SK-N-SH (cell line): Measurements from ENCODE around the gene KIAA1191. TPM values are rescaled to one million over a fixed set of nuclear protein-coding genes. Genes with fewer than 3 reads are reported as not detected.

ENCODE experiments used
- CTCF ChIA-PET: fragments of 300-600, 350-600 bp; formaldehyde crosslinking; extraction: SDS; loops from one replicate; lab custom pipeline; 2021; lab: Yijun Ruan, JAX
- POLR2A ChIA-PET: fragments of 350-600 bp; sonication (Branson Sonifier 250); formaldehyde crosslinking; extraction: SDS; loops from one replicate; lab custom pipeline; 2020; ENCODE audit warnings: antibody characterized with exemption, inconsistent platforms; lab: Yijun Ruan, JAX
- DNase-seq: peaks from one replicate; pipeline ENCODE4 v3.0.0; 2012
- H2AFZ ChIP-seq: fragments of 200-600 bp; sonication (generic); 2 replicates; pipeline ENCODE4 v1.8.1; 2016; ENCODE audit warnings: antibody characterized with exemption, mild to moderate bottlenecking, low read depth
- H3F3A ChIP-seq: fragments of 200-600 bp; sonication (generic); replicated peaks from 2 replicates; pipeline ENCODE3; 2016; ENCODE audit warnings: antibody characterized with exemption, mild to moderate bottlenecking; ENCODE audit not compliant: insufficient read depth
- H3K27ac ChIP-seq, 2 experiments: fragments of 200-500 bp in 1 of 2; fragments of 200-600 bp in 1 of 2; sonication (Bioruptor generic) in 1 of 2; sonication (generic), shearing (Covaris generic) in 1 of 2; 2 replicates each; pipeline versions ENCODE4 v1.5.1 to v1.6.1; 2014 to 2016; ENCODE audit warnings: low read depth in 2 of 2, inconsistent platforms in 1 of 2, low read length in 1 of 2, mild to moderate bottlenecking in 1 of 2, mixed read lengths in 1 of 2
- H3K27me3 ChIP-seq: fragments of 200-600 bp; sonication (generic), shearing (Covaris generic); 2 replicates; pipeline ENCODE4 v1.6.1; 2016; ENCODE audit warnings: mixed run types; ENCODE audit not compliant: insufficient read depth
- H3K36me3 ChIP-seq, 2 experiments: fragments of 200-500 bp in 1 of 2; fragments of 200-600 bp in 1 of 2; sonication (Bioruptor generic) in 1 of 2; sonication (generic) in 1 of 2; replicated peaks in 1 of 2; 2 replicates each; pipeline versions ENCODE3 to v1.5.1; 2014 to 2016; ENCODE audit warnings: low read length in 1 of 2, mild to moderate bottlenecking in 1 of 2; ENCODE audit not compliant: insufficient read depth in 2 of 2, control insufficient read depth in 1 of 2
- H3K4me1 ChIP-seq, 2 experiments: fragments of 200-500 bp in 1 of 2; fragments of 200-600 bp in 1 of 2; sonication (Bioruptor generic) in 1 of 2; sonication (generic), shearing (Covaris generic) in 1 of 2; 2 replicates each; pipeline versions ENCODE4 v1.5.1 to v1.6.1; 2014 to 2016; ENCODE audit warnings: low read depth in 1 of 2, low read length in 1 of 2, mixed run types in 1 of 2; ENCODE audit not compliant: insufficient read depth in 2 of 2, control insufficient read depth in 1 of 2
- H3K4me2 ChIP-seq: fragments of 200-600 bp; sonication (generic), shearing (Covaris generic); 2 replicates; pipeline ENCODE4 v1.6.1; 2017; ENCODE audit warnings: mixed run types
- H3K4me3 ChIP-seq, 2 experiments: fragments of 200-500 bp in 1 of 2; fragments of 200-600 bp in 1 of 2; sonication (Bioruptor generic) in 1 of 2; sonication (generic), shearing (Covaris generic) in 1 of 2; 2 replicates each; pipeline versions ENCODE4 v1.5.1 to v1.8.1; 2014 to 2016; ENCODE audit warnings: low read depth in 2 of 2, inconsistent platforms in 1 of 2, low read length in 1 of 2, mild to moderate bottlenecking in 1 of 2, mixed read lengths in 1 of 2, moderate library complexity in 1 of 2
- H3K79me2 ChIP-seq: fragments of 200-600 bp; sonication (generic); 2 replicates; pipeline ENCODE4 v1.8.1; 2017; ENCODE audit warnings: mild to moderate bottlenecking; ENCODE audit not compliant: insufficient read depth
- H3K9ac ChIP-seq: fragments of 200-600 bp; sonication (generic); 2 replicates; pipeline ENCODE4 v1.6.1; 2017; ENCODE audit warnings: mixed run types
- H3K9me2 ChIP-seq: fragments of 200-600 bp; sonication (generic); 2 replicates; pipeline ENCODE4 v1.6.1; 2017; ENCODE audit warnings: mixed run types
- H3K9me3 ChIP-seq: fragments of 200-600 bp; sonication (generic); 2 replicates; pipeline ENCODE4 v1.6.1; 2017; ENCODE audit warnings: mixed run types, mild to moderate bottlenecking, moderate library complexity
- H4K20me1 ChIP-seq: fragments of 200-600 bp; sonication (generic); 2 replicates; pipeline ENCODE4 v1.6.1; 2017; ENCODE audit warnings: mild to moderate bottlenecking, mixed run types; ENCODE audit not compliant: insufficient read depth
- CHD2 ChIP-seq: fragments of 150-350 bp; IDR thresholded peaks from 2 replicates; pipeline ENCODE4 v1.6.1; 2018; ENCODE audit warnings: low read length; ENCODE audit not compliant: partially characterized antibody
- ELF1 ChIP-seq: IDR thresholded peaks from 2 replicates; pipeline ENCODE4 v1.4.0; 2012
- EZH2phosphoT487 ChIP-seq: fragments of 200-600 bp; sonication (generic); IDR thresholded peaks from 2 replicates; pipeline ENCODE4 v1.6.1; 2017; ENCODE audit warnings: low read depth, mixed run types, mild to moderate bottlenecking, antibody characterized with exemption, moderate library complexity, borderline replicate concordance
- FOXJ3 ChIP-seq: sonication (generic); formaldehyde crosslinking; IDR thresholded peaks from 2 replicates; pipeline ENCODE4 v1.5.1; 2020; ENCODE audit warnings: mild to moderate bottlenecking, missing genetic modification reagents
- GABPA ChIP-seq: IDR thresholded peaks from 2 replicates; pipeline ENCODE4 v1.4.0; 2012; ENCODE audit warnings: low read depth, mild to moderate bottlenecking
- GATA2 ChIP-seq: sonication (generic); formaldehyde crosslinking; IDR thresholded peaks from 2 replicates; pipeline ENCODE4 v1.5.0; 2020; ENCODE audit warnings: mild to moderate bottlenecking, missing genetic modification reagents
- JUND ChIP-seq: IDR thresholded peaks from 2 replicates; pipeline ENCODE4 v1.4.0; 2012
- MAX ChIP-seq: IDR thresholded peaks from 2 replicates; pipeline ENCODE4 v1.4.0; 2012; ENCODE audit warnings: low read depth
- NFIC ChIP-seq: IDR thresholded peaks from 2 replicates; pipeline ENCODE4 v1.4.0; 2012; ENCODE audit warnings: borderline replicate concordance
- NRF1 ChIP-seq: IDR thresholded peaks from 2 replicates; pipeline ENCODE4 v1.6.1; 2012; ENCODE audit warnings: low read depth, mild to moderate bottlenecking, low read length
- PBX3 ChIP-seq: IDR thresholded peaks from 2 replicates; pipeline ENCODE4; 2012
- RAD21 ChIP-seq: IDR thresholded peaks from 2 replicates; pipeline ENCODE4 v1.6.1; 2012; ENCODE audit warnings: mild to moderate bottlenecking, low read length
- RCOR1 ChIP-seq: fragments of 150-350 bp; IDR thresholded peaks from 2 replicates; pipeline ENCODE4 v1.6.1; 2017; ENCODE audit warnings: antibody characterized with exemption, low read length
- RFX5 ChIP-seq: IDR thresholded peaks from 2 replicates; pipeline ENCODE4 v1.6.1; 2012; ENCODE audit warnings: mild to moderate bottlenecking, improper control_type of control experiment, low read length
- SIN3A ChIP-seq: IDR thresholded peaks from 2 replicates; pipeline ENCODE4 v1.6.1; 2012; ENCODE audit warnings: low read depth, mild to moderate bottlenecking, low read length, moderate library complexity, borderline replicate concordance
- SMC3 ChIP-seq: IDR thresholded peaks from 2 replicates; pipeline ENCODE4 v1.6.1; 2012; ENCODE audit warnings: low read depth, low read length, improper control_type of control experiment
- USF2 ChIP-seq: fragments of 150-350 bp; IDR thresholded peaks from 2 replicates; pipeline ENCODE4 v1.6.1; 2017; ENCODE audit warnings: antibody characterized with exemption, low read length, low read depth, borderline replicate concordance
- WGBS: methylation state at CpG from one replicate; pipeline ENCODE4 v1.1.6; 2017; ENCODE audit warnings: low lambda C conversion rate; 5-methylcytosine and 5-hydroxymethylcytosine counted together
- polyA plus RNA-seq, 3 experiments: library from polyadenylated mRNA; depleted of rRNA; stranded (reverse); fragments of >200 nt; gene quantifications; 2 replicates each; pipeline ENCODE4 v1.2.3, GENCODE V29; 2012
- TF ChIP-seq, protein P1 (sequence below): fragments of 150-350 bp; IDR thresholded peaks from 2 replicates; pipeline ENCODE4 v1.6.1; 2016; ENCODE audit warnings: mild to moderate bottlenecking, low read depth, low read length

The KIAA1191 gene
- polyA plus RNA-seq, 1 of the 3 experiments (the other 2 are of a cell fraction), result 100 TPM

- Histone ChIP-seq H3K36me3 (peaks cover 23 to 58% of the 10 kb centered on the region in 2 experiments), H3F3A (peaks cover 3% of the 10 kb centered on the region), H3K9me2 (no peaks in the 10 kb centered on the region), H4K20me1 (no peaks in the 10 kb centered on the region), H3K79me2 (peaks cover 20% of the 10 kb centered on the region), H3K4me3 (no peak overlapping the region), H3K4me1 (peaks cover 0 to 10% of the 10 kb centered on the region in 2 experiments; a peak in 2 of 4 replicates), H3K27ac (no peak overlapping the region; a peak in 1 of 4 replicates), H3K9ac (no peak overlapping the region), H3K27me3 (no peaks in the 10 kb centered on the region), H3K9me3 (no peaks in the 10 kb centered on the region), H2AFZ (no peak overlapping the region), H3K4me2 (no peak overlapping the region)
- POLR2A ChIA-PET, result interaction anchor here (1.1 kb wide), 1 partner anchor 20 kb away, joined by 3 read pairs; no protein-coding TSS in a partner anchor
- CTCF ChIA-PET, result no interaction called here
- TF ChIP-seq, protein P1, sequence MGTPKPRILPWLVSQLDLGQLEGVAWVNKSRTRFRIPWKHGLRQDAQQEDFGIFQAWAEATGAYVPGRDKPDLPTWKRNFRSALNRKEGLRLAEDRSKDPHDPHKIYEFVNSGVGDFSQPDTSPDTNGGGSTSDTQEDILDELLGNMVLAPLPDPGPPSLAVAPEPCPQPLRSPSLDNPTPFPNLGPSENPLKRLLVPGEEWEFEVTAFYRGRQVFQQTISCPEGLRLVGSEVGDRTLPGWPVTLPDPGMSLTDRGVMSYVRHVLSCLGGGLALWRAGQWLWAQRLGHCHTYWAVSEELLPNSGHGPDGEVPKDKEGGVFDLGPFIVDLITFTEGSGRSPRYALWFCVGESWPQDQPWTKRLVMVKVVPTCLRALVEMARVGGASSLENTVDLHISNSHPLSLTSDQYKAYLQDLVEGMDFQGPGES, result no peak
- TF ChIP-seq NFIC (no peak), USF2 (no peak), MAX (no peak), JUND (no peak), SMC3 (no peak), CHD2 (no peak), RAD21 (no peak)
- DNase-seq, result no peak
- 94% methylated on average over 3 of the region's 3 CpGs for WGBS
Measured at GRCh38 chr5:176381979-176382378, 20.4 kb upstream of the KIAA1191 start.

- peaks cover 15% of the 10 kb centered on the region for H3K79me2 ChIP-seq
- no peak for DNase-seq
- H3K36me3 ChIP-seq, result peaks cover 23 to 53% of the 10 kb centered on the region in 2 experiments
- H4K20me1 ChIP-seq, result no peaks in the 10 kb centered on the region
- WGBS, result 89% methylated on average over 3 of the region's 3 CpGs
- H2AFZ ChIP-seq, result no peak overlapping the region
- H3K9me3 ChIP-seq, result no peaks in the 10 kb centered on the region
- TF ChIP-seq RCOR1 (no peak), ELF1 (no peak), SMC3 (no peak), GABPA (no peak), MAX (no peak), RFX5 (no peak), FOXJ3 (CRISPR knock-in tag) (no peak), NFIC (no peak), NRF1 (no peak), EZH2phosphoT487 (no peak), GATA2 (CRISPR knock-in tag) (no peak), SIN3A (no peak), PBX3 (no peak)
- TF ChIP-seq, protein P1, result no peak
- H3K9ac ChIP-seq, result no peak overlapping the region
- ChIA-PET POLR2A (interaction anchor here (1.1 kb wide), 1 partner anchor 19 kb away, joined by 3 read pairs; no protein-coding TSS in a partner anchor), CTCF (no interaction called here)
- no peak overlapping the region for H3K4me2 ChIP-seq
- H3K27me3 ChIP-seq, result no peaks in the 10 kb centered on the region
- H3K4me1 ChIP-seq, result peaks cover 0 to 4% of the 10 kb centered on the region in 2 experiments; a peak in 2 of 4 replicates
- no peak overlapping the region for H3K27ac ChIP-seq
- H3K9me2 ChIP-seq, result no peaks in the 10 kb centered on the region
- no peak overlapping the region for H3K4me3 ChIP-seq
- H3F3A ChIP-seq, result peaks cover 3% of the 10 kb centered on the region
Measured at GRCh38 chr5:176381423-176381822, 19.9 kb upstream of the KIAA1191 start.
